HepG2 (cell line): ENCODE data around the gene CMC1.

Source experiments
- ATF2 ChIP-seq: sonication (generic); formaldehyde crosslinking; IDR thresholded peaks from 2 replicates; pipeline ENCODE4 v1.4.0; 2020; ENCODE audit warnings: missing genetic modification reagents
- MAX ChIP-seq: IDR thresholded peaks from 2 replicates; pipeline ENCODE4 v1.6.1; 2012; ENCODE audit warnings: inconsistent platforms
- POLR2AphosphoS5 ChIP-seq: IDR thresholded peaks from 2 replicates; pipeline ENCODE4 v1.6.1; 2012; ENCODE audit warnings: low read depth, low read length
- TOPORS ChIP-seq: sonication (generic); formaldehyde crosslinking; IDR thresholded peaks from 2 replicates; pipeline ENCODE4 v1.8.0; 2023; ENCODE audit warnings: mild to moderate bottlenecking, missing genetic modification reagents
- ZNF513 ChIP-seq: sonication (generic); formaldehyde crosslinking; conservative IDR thresholded peaks from 2 replicates; pipeline ENCODE4 v1.5.0; 2020; ENCODE audit warnings: missing genetic modification reagents

GRCh38 chr3:28278918-28279317, 37.5 kb downstream of the CMC1 start:
- TF ChIP-seq TOPORS (CRISPR knock-in tag) (no peak), POLR2AphosphoS5 (no peak), MAX (no peak), ZNF513 (CRISPR knock-in tag) (no peak), ATF2 (no peak)
